GM18517 (cell line): ENCODE data around the gene CCIN.

Experiments used
- ATAC-seq: cut with Tn5 transposase; IDR thresholded peaks from one replicate; pipeline ENCODE4 v1.9.1; 2021; ENCODE audit warnings: mild to moderate bottlenecking, moderate library complexity; ENCODE audit not compliant: unreplicated experiment

CCIN gene

GRCh38 chr9:36188212-36188611 lies 19.0 kb downstream of the CCIN start:
- ATAC-seq, result no peak

DNA sequence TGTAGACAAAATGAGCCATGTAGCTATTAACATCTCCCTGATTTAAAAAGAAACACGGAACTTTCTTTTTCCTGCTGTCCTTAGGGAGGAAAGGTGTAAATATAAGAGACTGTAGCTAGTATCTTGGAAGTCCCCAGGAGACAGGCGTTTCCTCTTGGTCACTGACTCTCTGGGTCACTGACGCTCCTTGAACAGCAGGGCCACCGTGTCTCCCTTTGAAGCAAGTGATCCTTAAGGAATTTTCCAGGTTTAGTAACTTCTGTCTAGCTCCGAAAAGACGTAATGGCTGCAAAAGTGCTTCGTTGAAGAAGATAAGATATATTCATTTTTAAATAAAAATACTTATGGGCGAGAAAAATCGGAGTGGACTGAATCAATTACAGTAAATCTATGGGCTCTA lies 20.8 kb downstream of the CCIN start:
- ATAC-seq, result no peak

GRCh38 chr9:36190388-36191289 lies 21.5 kb downstream of the CCIN start, which contains the start of gene CLTA:
Gene CLTA, plus strand, starts transcription at chr9:36190921. Its CDS starts 136 bp downstream, at chr9:36191057.
- peak; percentile 98 for ATAC-seq

GRCh38 chr9:36191290-36191645 lies 22.1 kb downstream of the CCIN start:
- peak; percentile 19 for ATAC-seq

- no peak for ATAC-seq
Observed at GRCh38 chr9:36191686-36192085, 22.5 kb downstream of the CCIN start.

DNA sequence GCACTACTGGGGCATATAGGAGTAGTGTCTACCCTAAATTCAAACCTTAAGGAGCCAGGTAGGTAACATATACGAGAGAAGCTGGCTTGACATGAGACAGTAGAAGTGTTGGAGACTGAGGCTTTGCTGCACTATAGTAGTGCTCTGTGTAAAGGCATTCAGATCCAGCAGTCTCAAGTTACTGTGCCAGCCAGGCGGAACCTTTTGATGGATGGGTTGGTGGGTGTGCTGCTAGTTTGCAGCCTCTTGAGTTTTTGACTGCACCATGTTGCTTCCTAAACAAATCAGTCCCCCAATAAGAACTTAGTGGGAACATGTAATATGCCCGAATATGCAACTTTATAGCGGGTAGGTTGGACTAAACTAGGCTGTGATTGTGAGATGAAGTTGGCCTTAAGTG lies 23.0 kb downstream of the CCIN start:
- ATAC-seq, result no peak

GRCh38 chr9:36193023-36193422 lies 23.8 kb downstream of the CCIN start:
- no peak for ATAC-seq

DNA sequence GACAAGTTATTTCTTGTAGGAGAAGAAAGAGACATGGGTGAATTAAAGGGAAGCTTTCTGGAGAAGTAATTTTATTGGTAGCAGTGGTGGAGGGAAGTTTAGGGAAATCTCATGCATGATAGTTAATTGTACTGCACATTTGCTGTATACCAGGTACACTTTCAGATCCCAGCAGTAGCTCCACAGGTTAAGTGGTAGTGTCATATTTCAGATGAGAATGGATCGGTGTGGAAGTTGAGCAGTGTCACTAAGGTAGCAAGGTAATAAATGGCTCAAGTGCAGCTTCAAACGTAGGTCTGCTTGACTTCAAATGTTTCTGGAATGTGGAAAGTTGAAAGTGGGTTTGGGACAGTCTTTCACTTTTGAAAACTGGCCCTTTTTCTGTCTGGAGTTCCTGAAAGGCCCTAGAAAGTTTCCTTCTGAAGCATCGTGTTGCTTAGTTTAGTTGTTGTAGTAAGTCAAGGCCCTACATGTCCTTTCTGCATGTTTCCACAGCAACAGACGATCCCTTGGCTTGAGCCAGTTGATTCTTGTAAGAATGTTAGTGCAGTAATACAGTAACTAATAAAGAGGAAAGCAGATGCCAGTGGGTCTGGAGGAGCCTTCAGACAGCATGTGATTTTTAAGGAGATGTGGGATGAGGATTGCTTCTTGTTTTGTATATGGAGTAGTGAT lies 25.3 kb downstream of the CCIN start:
- ATAC-seq, result no peak

DNA sequence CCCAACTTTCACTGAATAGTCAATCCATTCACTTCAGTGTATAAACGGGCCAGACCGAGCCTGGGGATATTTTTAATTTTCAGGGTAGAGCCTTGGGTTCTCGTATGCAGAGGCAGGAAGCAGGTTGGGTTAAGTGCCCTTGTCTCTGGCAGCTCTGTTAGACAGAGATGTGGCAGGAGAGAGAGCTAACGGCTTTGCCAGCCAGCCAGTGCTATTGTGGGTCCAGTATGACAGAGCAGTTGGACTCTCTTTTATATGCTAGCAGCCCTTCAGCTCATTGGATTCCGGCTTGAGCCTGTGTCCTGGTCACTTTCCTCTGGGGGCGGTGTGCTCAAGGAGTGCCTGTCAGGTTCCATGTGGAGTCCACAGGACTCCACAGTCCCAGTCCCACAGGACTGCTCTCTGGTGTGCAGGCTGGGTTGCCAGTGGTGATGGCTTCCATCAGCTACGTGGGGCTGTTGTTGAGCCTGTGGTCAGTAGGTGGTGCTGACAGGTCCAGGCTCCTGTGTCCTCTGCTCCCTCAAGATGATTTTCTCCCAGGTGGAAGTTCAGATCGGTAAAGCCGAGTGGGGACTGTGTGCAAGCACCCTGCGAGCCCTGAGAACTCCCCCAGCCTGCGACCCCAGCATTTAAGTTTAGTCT lies 35.8 kb downstream of the CCIN start:
- no peak for ATAC-seq

GRCh38 chr9:36207016-36207415 lies 37.8 kb downstream of the CCIN start:
- ATAC-seq, result no peak

DNA sequence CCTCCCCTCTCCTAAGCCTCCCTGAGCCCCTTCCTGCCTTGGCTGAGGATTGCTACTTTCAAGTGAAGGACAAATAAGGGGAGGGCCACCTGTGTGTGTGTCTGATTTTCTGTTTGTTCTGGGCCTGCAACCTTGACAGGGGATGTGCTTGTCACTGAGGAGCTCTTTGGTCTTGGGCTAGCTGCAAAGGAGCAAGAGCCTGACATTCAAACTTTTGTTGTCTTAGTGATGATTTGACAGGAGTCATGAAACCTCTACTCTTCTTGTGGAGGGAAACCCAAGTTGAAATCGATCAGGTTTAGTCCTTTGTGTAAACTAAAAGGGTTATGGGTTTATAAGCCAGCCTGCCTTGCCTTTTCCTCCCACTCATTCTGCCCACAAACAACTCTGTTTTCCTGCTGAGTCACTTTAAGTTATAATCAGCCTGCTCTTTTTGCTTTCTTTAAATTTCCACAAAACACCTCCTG lies 38.4 kb downstream of the CCIN start:
- no peak for ATAC-seq

- ATAC-seq, result no peak
Observed at GRCh38 chr9:36208521-36209253, 39.5 kb downstream of the CCIN start.

- no peak for ATAC-seq
Observed at GRCh38 chr9:36210722-36211121, 41.5 kb downstream of the CCIN start.

GRCh38 chr9:36211510-36211909 lies 42.3 kb downstream of the CCIN start:
- ATAC-seq, result no peak

GRCh38 chr9:36213387-36213786 lies 44.2 kb downstream of the CCIN start:
- no peak for ATAC-seq

DNA sequence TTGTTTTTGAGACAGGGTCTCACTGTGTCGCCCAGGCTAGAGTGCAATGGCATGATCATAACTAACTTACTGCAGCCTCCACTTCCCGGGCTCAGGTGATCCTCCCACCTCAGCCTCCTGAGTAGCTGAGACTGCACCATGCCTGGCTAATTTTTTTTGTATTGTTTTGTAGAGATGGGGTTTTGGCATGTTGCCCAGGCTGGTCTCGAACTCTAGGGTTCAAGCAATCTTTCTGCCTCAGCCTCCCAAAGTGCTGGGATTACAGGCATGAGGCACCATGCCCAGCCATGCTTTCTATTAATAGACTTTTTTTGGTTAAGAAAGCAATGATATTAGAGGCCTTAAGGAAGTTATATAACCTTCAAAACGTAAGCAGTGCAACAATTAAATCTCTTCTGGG lies 44.8 kb downstream of the CCIN start:
- ATAC-seq, result no peak

GRCh38 chr9:36214571-36214970 lies 45.4 kb downstream of the CCIN start:
- ATAC-seq, result no peak

DNA sequence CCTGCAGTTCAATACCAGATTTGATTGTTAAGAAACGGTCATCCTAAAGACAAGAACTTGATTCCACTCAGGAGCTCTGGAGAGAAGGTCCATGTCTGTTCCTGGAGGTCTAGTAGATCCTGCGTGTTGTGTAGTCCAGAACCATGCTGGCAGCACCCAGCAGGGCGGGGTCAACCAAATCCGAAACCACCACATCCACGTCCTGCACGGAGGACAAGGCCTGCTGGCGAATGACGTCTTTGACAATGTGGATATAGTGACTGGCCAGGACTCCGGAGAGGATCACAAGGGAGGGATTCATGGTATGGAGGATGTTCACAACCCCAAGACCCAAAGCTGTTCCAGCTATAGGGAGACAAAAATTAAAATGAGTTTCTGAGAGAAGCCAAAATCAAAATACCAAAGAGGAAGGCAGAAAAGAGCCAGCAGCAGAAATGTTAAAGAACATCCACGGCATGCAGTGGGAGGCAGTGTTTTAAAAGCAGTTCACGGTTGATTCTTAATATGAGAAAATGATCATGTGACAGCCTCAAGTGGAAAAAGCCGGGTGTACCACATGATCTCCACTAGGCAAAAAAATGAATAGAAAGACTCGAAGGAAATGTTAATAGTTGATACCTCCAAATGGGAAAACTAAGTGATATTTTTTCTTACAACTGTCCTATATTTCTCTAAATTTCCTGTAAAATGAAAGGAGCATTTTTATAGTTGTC lies 48.2 kb downstream of the CCIN start:
- no peak for ATAC-seq

GRCh38 chr9:36218011-36218410 lies 48.8 kb downstream of the CCIN start:
- no peak for ATAC-seq

DNA sequence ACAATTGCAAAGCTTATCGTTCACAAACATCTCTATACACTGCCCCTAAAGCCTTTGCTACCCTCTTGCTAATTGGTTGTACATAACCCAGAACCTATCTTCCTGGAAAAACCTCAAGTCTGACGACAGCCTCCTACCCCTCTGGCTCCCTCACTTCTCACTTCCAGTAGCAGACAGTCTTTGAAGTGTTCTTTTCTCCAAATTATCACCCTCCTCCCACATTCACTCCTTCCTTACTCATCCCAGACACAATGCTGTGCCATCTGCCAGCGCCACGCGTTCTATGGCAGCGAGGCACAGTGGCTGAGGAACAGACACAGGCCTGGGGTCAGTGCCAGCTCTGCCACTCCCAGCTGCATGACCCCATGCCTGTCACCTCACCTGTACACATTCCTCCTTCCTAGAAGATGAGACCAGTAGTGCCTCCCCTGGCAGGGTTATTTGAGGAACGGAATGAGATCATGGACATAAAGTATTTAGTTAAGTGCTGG lies 49.3 kb downstream of the CCIN start:
- ATAC-seq, result no peak
